Left forelimb (tissue), 1 donor: ENCODE data around the gene ZBTB12.
"Not testable (repeated sequence)": the region's sequence is repeated elsewhere in the genome, so short reads cannot be mapped to it uniquely, and the experiment has no call there.

Experiments
- DNase-seq: peaks from one replicate; pipeline ENCODE4 v3.0.0-alpha.2; 2018; ENCODE audit warnings: low spot score

The ZBTB12 gene

GRCh38 chr6:31920811-31921210 lies 18.9 kb upstream of the ZBTB12 start:
- no peak for DNase-seq

- DNase-seq: no peak
Measured at GRCh38 chr6:31919624-31920303, 17.9 kb upstream of the ZBTB12 start.

- no peak for DNase-seq
Measured at GRCh38 chr6:31918069-31918720, 16.3 kb upstream of the ZBTB12 start.

- no peak for DNase-seq
Measured at GRCh38 chr6:31915756-31916155, 13.9 kb upstream of the ZBTB12 start.

GRCh38 chr6:31915351-31915750 lies 13.5 kb upstream of the ZBTB12 start:
- DNase-seq: no peak

GRCh38 chr6:31911826-31912585 lies 10.1 kb upstream of the ZBTB12 start:
- no peak for DNase-seq

GRCh38 chr6:31909298-31909697 lies 7.4 kb upstream of the ZBTB12 start:
- not testable (repeated sequence) for DNase-seq

GRCh38 chr6:31908791-31909190 lies 6.9 kb upstream of the ZBTB12 start:
- no peak for DNase-seq

GRCh38 chr6:31908255-31908654 lies 6.4 kb upstream of the ZBTB12 start:
- DNase-seq: not testable (repeated sequence)

- no peak for DNase-seq
Measured at GRCh38 chr6:31907158-31907813, 5.4 kb upstream of the ZBTB12 start.

- not testable (repeated sequence) for DNase-seq
Measured at GRCh38 chr6:31906727-31907126, 4.8 kb upstream of the ZBTB12 start.

- DNase-seq: no peak
Measured at GRCh38 chr6:31906122-31906521, 4.2 kb upstream of the ZBTB12 start.

GRCh38 chr6:31905041-31905440 lies 3.2 kb upstream of the ZBTB12 start:
- no peak for DNase-seq

GRCh38 chr6:31903957-31904356 lies 2.1 kb upstream of the ZBTB12 start:
- DNase-seq: no peak

- DNase-seq: peak; percentile 75
Measured at GRCh38 chr6:31901415-31901952, 402 bp downstream of the ZBTB12 start.

- no peak for DNase-seq
Measured at GRCh38 chr6:31900917-31901414, 920 bp downstream of the ZBTB12 start.

- no peak for DNase-seq
Measured at GRCh38 chr6:31899882-31900722, 1.8 kb downstream of the ZBTB12 start.

GRCh38 chr6:31899215-31899614 lies 2.7 kb downstream of the ZBTB12 start:
- DNase-seq: no peak

- DNase-seq: no peak
Measured at GRCh38 chr6:31898383-31899011, 3.4 kb downstream of the ZBTB12 start.

- peak; percentile 90 for DNase-seq
Measured at GRCh38 chr6:31897612-31898382, 4.1 kb downstream of the ZBTB12 start, which contains the start of gene EHMT2. TSS of gene EHMT2 (minus strand) at chr6:31897698. CDS start at chr6:31897677, 21 bp downstream.
